NOMO-1 treated with dmso at 0.1 percent for 144 hours (cell line): Measurements from ENCODE around the gene DOCK2.
"Not testable (repeated sequence)": the region's sequence is repeated elsewhere in the genome, so short reads cannot be mapped to it uniquely, and the experiment has no call there.

Experiments
- DNase-seq: peaks from one replicate; lab custom pipeline; 2025; ENCODE audit not compliant: unreplicated experiment; lab: John Stamatoyannopoulos, UW

The DOCK2 gene

DNA sequence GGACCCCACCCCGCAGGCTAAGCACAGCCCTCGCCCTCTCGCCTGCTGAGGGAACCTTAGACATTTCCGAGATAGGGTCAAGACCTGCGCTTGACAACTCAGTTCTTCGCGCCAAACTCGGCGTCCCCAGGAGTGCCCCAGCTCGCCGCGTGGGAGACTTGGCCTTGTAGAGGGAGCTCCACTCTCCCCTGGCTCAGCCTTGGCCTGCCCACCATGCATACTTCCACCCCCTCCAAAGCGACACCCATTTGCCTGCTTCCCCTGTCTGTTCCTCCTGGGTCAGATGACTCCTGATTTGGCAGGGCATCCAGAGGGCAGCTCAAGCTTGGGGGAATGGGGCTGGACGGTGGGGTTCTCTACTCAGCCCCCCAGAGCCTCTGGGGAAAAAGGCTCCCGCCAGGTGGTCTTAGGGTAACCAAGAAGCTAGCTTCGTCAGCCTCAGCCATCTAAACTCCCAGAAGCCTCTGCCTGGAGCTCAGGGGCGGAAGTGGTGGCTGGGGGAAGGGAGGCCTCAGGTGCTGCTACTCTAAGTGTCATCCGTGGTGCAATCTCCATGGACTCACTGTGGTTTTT lies 560 bp downstream of the DOCK2 start:
- DNase-seq: peak; percentile 81

- DNase-seq: no peak
Observed at GRCh38 chr5:169641253-169641652, 4.2 kb downstream of the DOCK2 start.

DNA sequence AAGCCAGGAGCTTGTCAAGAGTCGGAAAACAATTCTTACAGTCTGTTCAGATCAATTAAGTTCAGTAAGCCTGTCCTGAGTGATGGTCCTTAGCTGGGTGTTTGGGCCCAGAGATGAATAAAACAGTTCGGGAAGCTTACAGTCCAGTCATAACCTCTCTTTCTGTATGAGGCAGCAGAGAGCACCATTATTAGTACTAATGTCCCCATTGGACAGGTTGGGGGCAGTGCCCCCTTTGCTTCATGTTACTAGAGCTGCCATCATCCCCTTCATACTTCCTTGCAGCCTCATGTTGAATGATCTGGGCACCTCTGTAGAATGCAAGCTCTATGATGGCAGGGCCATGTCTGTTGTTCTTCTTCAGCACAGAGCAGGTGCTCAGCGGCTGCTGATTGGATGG lies 9.8 kb downstream of the DOCK2 start:
- no peak for DNase-seq

DNA sequence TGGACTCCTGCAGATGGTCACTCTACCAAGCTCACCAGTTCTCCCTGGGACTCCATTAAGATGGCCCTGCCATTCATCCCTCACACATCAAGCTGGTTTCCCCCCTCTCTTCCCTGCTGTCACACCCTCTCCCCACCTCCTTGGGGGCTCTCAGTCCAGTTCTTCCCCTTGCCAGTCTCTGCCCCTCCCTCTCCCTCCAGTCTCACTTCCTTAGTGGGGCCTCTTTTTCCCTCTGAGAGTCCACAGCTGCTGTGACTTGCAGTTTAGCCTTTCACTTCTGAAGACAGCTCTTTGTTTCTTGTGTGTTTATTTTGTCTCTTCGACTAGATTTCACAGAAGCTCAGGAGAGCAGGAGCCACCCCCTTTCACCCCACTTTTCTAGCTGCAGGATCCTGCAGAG lies 10.5 kb downstream of the DOCK2 start:
- DNase-seq: peak; percentile 86

GRCh38 chr5:169648725-169649310 lies 11.7 kb downstream of the DOCK2 start:
- no peak for DNase-seq

GRCh38 chr5:169649486-169649885 lies 12.4 kb downstream of the DOCK2 start:
- no peak for DNase-seq

DNA sequence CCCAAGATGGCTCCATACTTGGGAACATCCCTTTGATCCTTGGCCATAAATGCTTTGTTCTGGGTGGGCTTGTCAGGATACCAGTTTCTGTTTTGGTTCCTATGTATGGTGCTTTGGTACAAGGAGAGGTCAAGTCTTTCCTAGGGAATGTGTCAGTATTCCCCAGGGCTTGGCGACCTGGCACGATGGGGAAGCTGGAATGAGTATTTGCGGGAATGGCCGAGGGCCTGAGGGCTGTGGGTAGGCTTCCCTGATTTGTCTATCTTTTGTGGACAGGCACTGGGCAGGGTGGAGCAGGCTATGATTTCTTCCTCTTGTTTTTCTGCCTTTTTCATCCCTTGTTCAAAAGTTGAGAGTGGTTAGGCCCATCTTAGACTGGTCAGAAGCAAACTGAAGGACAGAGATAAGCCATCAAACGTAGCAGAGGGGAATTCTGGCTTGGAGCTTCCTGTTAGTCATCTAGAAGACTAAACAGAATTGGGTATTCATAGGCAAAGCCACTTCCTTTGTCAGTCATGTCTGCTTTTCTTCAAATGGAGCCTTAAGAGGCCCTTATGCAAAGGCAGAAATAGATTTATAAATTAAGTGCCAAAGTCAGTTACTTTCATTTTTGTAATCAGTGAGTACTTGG lies 13.7 kb downstream of the DOCK2 start:
- no peak for DNase-seq

DNA sequence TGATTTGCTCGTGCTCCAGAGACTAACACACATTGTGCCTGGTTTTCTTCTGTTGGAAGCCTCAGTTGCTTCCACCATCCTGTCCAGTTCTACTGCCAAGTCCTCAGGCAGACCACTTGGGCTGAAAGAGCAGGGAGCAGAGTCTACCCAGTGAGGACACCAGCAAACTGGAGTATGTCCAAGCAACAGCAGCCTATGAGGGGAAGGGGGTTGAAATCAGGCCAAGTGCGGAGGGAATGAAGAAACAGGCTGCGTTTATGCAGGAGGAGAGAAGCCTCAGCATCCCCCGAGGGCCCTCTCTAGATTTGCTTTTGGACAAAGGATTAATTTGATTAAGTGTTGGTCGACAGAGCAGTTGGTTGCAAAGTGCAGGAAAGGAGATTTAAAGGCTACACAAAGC lies 14.5 kb downstream of the DOCK2 start:
- no peak for DNase-seq

DNA sequence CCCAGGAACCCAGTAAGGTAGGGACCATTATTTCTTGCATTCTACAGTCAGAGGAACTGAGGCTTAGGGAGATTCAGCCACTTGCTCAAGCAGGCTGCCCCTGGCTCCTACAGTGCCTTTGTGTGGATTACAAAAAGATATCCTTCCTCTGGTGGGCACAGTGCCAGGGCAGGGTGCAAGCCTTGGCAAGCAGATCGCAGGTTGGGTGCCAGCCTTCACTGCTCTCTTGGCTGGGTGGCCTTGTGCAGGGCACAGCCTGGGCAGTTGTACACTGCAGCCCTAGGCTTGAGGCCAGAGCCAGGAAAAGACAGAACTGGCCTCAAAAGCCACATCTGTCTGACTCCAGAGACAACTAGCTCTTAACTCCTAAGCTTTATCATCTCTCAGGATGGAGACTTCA lies 15.0 kb downstream of the DOCK2 start:
- no peak for DNase-seq

DNA sequence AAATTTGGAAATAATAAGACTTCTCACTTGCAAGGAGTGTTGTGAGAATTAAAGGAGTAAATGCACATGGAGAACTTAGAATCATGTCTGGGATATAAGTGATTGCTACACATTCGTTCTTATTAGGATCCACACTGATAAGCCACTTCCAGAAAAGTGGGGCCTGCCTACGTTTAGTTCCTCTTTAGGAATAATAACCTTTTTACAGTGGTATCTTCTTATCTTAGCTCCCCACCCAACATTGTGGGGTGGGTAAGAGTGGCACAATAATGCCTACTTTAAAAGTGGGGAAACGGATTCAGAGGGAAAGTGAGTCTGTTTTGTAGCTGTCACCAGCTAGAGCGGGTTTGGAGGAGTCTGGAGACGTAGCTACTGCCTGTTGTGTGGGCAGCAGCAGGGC lies 16.0 kb downstream of the DOCK2 start:
- no peak for DNase-seq

- DNase-seq: no peak
Observed at GRCh38 chr5:169655353-169655752, 18.3 kb downstream of the DOCK2 start.

GRCh38 chr5:169656125-169656901 lies 19.2 kb downstream of the DOCK2 start:
- no peak for DNase-seq

DNA sequence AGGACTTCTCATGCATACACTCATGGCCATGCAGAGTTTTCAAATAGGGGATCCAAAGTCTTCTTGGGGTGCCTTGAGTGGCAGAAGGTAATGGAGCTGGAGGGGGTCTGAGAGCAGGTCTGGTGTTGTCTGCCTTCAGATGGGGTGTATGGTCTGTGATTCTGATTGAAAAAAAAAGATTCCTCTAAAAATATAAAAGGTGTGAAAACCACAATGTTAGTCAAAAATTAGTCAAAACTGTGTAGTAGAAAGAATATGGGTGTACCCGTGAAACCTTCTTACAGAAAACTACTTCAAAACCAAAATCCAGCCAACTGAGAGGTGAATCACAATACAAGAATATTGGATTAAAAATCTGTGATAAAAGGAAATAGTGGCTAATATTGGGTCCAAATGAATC lies 20.1 kb downstream of the DOCK2 start:
- no peak for DNase-seq

DNA sequence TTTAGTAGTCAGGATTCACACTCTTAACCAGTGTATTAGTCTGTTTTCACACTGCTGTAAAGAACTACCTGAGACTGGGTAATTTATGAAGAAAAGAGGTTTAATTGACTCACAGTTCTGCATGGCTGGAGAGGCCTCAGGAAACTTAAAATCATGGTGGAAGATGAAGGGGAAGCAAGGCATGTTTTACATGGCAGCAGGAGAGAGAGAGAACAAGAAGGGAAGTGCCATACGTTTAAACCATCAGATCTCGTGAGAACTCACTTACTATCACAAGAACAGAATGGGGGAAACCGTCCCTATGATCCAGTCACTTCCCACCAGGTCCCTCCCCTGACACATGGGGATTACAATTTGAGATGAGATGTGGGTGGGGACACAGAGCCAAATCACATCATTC lies 25.4 kb downstream of the DOCK2 start:
- not testable (repeated sequence) for DNase-seq

DNA sequence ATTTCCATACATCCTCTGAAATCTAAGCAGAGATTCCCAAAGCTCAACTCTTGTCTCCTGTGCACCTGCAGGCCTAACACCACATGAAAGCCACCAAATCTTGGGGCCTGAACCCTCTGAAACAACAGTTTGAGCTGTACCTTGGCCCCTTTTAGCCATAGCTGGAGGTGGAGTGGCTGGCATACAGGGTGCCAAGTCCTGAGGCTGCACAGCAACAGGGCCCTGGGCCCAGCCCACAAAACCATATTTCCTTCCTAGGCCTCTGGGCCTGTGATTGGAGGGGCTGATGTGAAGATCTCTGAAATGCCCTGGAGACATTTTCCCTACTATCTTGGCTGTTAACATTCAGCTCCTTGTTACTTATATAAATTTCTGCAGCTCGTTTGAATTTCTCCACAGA lies 26.5 kb downstream of the DOCK2 start:
- DNase-seq: no peak

- no peak for DNase-seq
Observed at GRCh38 chr5:169666365-169666764, 29.3 kb downstream of the DOCK2 start.

GRCh38 chr5:169667896-169668674 lies 31.0 kb downstream of the DOCK2 start:
- no peak for DNase-seq

- DNase-seq: no peak
Observed at GRCh38 chr5:169668732-169669131, 31.7 kb downstream of the DOCK2 start.

GRCh38 chr5:169670769-169671525 lies 33.9 kb downstream of the DOCK2 start:
- DNase-seq: no peak

DNA sequence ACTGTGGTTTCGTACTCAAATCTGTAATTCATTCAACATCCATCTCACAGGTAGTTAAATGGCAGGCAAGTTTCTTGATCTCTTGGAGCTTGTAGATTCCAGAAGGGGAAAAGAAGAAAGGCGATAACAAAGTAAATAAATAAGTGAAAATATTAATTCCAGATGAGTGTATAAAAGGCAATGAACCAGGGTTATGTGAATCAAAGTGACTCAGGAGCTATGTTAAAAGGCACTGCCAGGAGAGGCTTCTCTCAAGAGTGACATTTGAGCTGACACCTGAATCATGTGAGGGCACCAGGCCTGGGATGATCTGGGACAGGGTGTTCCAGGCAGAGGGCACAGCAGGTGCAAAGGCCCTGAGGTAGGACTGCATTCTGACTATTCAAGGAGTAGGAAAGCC lies 45.0 kb downstream of the DOCK2 start:
- DNase-seq: no peak

DNA sequence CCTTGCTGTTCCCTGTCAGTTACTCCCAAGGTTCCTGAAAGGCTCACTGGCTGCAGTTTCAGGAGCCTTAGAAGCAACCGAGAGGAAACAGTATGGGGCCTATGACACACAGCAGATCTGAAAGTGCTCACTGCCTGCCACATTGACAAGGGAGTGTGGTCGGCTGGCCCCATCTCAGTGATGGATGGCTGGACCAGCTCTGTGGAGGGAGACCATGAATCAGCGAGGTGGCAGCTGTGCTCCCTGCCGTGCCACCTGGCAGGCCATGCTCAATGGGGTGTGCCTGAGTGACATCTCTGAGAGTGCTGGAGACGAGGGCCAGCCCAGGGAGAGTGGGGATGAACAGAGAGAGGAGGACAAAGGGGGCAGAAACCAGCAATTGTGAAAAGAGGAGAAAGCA lies 49.1 kb downstream of the DOCK2 start:
- no peak for DNase-seq
